Measurements from ENCODE around the gene ANKRD13B.

DNA sequence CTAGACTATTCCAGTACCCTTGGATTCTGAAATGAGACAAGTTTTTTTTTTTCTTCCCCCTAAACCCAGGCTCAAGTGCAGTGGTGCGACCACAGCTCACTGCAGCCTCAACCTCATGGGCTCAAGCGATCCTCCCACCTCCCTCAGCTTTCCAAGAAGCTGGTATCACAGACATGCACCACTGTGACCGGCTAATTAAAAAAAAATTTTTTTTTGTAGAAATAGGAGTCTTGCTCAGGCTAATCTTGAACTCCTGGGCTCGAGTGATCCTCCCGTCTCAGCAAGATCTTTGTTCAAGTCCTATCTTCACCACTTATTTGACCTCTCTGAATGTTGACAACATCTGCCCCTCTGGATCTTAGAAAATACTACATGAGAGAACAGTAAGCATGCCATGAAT lies 56.4 kb downstream of the ANKRD13B start:
- TF ChIP-seq, protein P1, sequence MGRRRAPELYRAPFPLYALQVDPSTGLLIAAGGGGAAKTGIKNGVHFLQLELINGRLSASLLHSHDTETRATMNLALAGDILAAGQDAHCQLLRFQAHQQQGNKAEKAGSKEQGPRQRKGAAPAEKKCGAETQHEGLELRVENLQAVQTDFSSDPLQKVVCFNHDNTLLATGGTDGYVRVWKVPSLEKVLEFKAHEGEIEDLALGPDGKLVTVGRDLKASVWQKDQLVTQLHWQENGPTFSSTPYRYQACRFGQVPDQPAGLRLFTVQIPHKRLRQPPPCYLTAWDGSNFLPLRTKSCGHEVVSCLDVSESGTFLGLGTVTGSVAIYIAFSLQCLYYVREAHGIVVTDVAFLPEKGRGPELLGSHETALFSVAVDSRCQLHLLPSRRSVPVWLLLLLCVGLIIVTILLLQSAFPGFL (CRISPR knock-in tag; IDR thresholded peaks at IDR 0.05; ENCODE audit: borderline replicate concordance), result no peak
- TF ChIP-seq, protein P2, sequence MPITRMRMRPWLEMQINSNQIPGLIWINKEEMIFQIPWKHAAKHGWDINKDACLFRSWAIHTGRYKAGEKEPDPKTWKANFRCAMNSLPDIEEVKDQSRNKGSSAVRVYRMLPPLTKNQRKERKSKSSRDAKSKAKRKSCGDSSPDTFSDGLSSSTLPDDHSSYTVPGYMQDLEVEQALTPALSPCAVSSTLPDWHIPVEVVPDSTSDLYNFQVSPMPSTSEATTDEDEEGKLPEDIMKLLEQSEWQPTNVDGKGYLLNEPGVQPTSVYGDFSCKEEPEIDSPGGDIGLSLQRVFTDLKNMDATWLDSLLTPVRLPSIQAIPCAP (CRISPR knock-in tag; IDR thresholded peaks at IDR 0.05), result no peak
- TF ChIP-seq CREM (CRISPR knock-in tag; IDR thresholded peaks at IDR 0.05), result no peak
- no peak for TF ChIP-seq TEAD4 (CRISPR knock-in tag; IDR thresholded peaks at IDR 0.05)
- no peak for TF ChIP-seq ZBTB21 (CRISPR knock-in tag; IDR thresholded peaks at IDR 0.05; ENCODE audit: borderline replicate concordance)
- TF ChIP-seq, protein P3, sequence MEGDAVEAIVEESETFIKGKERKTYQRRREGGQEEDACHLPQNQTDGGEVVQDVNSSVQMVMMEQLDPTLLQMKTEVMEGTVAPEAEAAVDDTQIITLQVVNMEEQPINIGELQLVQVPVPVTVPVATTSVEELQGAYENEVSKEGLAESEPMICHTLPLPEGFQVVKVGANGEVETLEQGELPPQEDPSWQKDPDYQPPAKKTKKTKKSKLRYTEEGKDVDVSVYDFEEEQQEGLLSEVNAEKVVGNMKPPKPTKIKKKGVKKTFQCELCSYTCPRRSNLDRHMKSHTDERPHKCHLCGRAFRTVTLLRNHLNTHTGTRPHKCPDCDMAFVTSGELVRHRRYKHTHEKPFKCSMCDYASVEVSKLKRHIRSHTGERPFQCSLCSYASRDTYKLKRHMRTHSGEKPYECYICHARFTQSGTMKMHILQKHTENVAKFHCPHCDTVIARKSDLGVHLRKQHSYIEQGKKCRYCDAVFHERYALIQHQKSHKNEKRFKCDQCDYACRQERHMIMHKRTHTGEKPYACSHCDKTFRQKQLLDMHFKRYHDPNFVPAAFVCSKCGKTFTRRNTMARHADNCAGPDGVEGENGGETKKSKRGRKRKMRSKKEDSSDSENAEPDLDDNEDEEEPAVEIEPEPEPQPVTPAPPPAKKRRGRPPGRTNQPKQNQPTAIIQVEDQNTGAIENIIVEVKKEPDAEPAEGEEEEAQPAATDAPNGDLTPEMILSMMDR (IDR thresholded peaks at IDR 0.05), result no peak

Data from WTC11 (cell line).